ENCODE data around the gene C1S. TPM values are rescaled to one million over a fixed set of nuclear protein-coding genes. Genes with fewer than 3 reads are reported as not detected.

The C1S gene
- total RNA-seq, 1 donor from 2014 or later = 87.7 TPM

DNA sequence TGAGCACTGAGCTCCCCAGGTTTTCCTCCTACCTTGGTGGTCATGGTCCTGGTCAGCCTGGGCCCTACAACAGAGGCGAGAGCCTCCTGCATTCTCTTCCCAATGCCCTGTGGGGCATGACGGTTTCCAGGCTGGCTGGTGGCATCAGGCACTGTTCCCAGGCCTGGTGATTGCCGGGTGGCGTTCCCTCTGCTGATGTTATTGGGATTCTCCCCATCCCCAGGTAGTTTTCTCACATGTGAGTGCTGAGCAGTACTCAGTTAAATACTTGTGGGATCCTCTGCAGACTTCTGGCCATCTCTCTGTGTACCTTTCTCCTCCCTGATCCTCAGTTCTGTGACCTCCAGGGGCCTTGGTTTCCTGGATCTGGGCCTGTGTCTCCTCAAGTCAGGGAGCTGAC lies 16.0 kb downstream of the C1S start:
- no peak for DNase-seq

DNA sequence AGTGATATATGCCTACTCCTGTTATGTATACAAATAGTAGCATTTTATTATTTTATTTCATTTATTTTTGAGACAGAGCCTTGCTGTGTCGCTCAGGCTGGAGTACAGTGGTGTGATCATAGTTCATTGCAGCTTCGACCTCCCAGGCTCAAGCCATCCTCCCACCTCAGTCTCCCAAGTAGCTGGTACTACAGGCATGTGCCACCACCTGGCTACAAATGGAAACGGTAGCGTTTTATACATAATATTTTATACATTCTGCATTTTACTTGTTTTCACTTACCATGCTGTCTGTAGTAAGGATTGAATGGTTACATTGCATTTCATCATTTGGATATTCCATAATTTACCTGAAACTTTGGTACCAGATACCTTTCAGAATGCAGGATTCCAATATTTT lies 17.6 kb downstream of the C1S start:
- no peak for DNase-seq

- no peak for DNase-seq
These were observed 19.3 kb downstream of the C1S start for GRCh38 chr12:7079826-7080125.

DNA sequence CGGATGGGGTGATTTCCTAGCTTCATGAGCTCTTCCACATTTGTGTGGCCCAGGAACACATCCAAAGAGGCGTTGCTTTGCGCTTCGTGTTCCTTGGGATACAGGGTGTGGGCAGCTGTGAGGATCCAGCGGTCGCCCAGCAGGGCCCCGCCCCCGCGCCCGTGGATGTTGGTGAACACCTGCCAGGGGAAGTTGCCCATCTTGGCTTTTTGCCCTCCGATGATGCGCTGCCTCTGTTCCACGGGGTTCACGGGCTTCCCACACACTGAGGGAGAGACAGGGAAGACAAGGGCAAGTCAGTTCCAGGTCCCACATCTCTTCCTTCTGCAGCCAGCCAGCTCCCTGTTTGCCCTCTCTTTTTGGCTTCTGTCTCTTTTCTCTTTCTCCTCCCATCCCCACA lies 20.5 kb downstream of the C1S start:
- DNase-seq = no peak

DNA sequence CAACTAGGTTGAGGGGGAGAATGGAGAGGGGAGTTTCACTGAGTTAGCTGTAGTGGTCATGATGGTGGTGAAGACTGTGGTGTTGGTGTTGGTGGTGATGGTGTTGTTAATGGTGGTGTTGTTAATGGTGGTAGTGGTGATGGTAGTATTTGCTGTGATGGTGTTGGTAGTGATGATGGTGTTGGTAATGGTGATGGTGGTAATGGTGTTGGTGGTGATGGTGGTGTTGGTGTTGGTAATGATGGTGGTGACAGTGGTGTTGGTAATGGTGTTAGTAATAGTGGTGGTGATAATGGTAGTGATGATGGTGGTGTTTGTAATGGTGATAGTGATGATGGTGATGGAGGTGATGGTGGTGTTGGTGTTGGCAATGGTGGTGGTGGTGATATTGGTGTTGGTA lies 22.6 kb downstream of the C1S start:
- DNase-seq = no peak

DNA sequence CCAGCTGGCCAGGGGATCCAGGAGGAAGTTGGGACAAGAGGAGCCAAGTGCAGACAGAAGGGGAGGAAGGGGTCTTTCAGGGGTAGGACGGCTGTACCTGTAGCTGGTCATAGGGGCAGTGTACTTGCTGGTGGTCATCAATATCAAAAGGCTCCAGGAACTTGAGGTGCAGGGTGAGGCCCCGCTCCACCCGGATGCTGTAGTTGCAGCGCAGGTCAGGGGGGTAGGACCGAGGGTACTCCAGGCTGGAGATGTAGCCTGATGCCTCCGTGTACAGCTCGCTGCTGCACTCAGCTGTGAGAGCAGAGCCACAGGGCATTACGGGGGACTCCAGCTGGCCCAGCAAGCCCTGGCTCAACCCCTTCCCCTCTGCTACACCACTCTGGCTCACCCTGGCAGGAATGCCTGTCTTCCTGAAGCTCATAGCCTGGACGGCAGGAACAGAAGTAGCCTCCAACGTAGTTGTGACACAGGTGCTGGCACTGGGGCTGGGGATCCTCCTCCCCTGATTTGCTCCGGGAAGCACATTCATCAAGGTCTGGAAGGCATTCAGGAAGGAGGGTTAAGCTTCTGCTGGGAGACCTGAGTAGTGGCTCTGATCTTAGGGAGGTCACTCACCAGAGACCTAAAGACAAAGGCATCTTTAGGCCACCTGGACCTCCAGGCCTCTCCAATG lies 28.8 kb downstream of the C1S start:
- no peak for DNase-seq

GRCh38 chr12:7090222-7090998 lies 29.9 kb downstream of the C1S start:
- no peak for DNase-seq

- no peak for DNase-seq
These were observed 30.7 kb downstream of the C1S start for GRCh38 chr12:7091171-7091570.

DNA sequence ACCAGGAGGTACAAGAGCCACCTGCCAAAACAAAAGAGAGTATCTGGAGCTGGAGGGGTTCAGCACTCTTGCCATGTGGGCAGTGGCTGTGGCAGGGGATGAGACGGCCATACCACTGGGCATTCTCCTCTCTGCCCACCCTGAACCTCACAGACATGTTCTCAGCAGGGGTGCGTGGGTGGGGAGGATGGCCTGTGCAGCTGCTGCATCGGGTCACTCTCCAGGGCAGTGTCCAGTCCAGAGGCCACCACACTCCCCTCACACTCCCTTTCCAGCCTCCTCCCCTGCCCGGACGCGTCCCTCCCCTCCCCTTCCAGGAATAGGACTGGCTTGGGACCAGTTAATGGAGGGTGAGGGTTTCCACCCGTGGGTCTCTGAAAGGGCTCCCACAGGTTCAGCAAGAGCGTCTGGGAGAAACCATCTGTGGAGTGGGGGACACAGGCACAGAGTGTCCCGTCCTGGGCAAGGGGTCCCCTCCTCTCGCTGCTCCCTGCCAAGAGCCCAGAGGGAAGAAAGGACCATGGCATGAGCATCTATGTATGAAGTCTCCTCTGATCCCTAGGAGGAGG lies 31.2 kb downstream of the C1S start:
- DNase-seq = no peak

DNA sequence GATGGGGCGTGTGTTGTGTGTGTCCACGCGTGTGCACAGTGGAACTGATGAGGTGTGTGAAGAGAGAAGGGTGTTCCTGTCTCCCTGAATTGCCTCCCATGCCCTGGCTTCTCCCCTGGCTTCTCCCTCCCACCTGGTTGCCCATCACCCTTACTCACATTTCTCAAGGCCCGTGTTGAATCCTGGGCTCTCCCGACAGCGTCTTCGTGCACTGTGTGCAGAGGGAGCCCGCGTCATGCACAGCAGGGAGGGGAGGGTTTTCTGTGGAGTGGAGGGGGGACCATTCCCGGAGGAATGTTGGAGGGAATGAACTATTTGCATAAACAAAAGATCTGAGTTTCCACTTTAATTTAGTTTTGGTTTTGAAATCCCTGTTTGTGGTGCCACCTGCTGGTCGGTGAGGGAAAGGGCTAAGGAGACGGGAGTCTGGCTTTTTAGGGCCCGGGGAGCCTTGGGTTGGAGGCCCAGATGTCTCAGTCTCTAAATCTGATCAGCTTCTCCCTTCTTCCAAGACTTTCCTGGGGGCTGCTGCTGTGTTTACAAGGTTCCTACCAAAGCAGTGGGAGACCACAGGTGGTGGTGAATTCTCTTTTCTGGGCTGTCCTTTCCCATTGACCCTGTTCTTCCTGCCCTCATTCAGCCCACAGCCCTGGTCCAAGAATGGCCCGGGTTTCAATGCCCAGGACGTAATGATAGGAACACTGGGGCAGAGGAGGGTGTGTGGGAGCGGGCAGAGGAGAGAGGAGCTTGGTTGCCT lies 31.9 kb downstream of the C1S start, which contains the start of gene C1R:
Gene C1R, minus strand, starts transcription at position 217 of the 757 bp plus-strand sequence. Its CDS starts 57 bp downstream, at position 160.
- DNase-seq = peak; percentile 90

- no peak for DNase-seq
These were observed 32.5 kb downstream of the C1S start for GRCh38 chr12:7092986-7093460.

DNA sequence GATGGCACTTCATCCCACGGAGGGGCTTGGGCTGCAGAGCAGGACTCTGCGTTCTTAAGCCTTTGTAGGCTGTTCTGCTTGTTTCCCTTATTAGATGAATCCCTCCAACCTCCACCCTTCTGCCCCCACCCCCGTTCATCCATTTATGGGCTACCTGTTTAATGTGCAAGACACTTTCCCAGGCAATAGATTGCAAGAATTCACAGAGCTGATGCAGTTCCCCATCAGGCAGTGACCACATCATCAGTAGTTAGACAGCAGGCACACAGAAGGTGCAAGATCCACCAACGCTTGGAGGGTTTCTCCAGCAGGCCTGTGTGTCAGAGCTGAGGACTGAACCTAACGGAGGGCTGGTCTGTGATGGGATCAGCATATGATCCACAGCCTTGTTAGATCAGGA lies 33.0 kb downstream of the C1S start:
- no peak for DNase-seq

DNA sequence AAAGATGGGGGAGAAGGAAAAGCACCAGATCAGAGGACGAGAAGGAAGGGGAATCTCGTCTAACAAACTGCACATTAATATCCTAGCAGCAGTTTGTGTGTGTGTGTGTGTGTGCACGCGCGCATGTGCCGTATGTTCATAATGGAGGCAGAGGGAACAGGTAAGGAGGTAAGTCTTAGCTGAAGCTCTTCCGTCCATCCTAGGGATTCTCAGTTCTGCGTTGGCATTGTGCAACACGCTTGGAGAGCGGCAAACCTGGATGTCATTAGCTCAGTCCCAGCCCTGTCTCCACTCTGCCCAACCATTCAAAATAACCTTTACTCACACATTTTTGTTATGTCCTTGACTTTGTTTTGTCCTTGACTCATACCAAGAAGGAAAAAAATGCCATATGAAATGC lies 33.4 kb downstream of the C1S start:
- DNase-seq = no peak

DNA sequence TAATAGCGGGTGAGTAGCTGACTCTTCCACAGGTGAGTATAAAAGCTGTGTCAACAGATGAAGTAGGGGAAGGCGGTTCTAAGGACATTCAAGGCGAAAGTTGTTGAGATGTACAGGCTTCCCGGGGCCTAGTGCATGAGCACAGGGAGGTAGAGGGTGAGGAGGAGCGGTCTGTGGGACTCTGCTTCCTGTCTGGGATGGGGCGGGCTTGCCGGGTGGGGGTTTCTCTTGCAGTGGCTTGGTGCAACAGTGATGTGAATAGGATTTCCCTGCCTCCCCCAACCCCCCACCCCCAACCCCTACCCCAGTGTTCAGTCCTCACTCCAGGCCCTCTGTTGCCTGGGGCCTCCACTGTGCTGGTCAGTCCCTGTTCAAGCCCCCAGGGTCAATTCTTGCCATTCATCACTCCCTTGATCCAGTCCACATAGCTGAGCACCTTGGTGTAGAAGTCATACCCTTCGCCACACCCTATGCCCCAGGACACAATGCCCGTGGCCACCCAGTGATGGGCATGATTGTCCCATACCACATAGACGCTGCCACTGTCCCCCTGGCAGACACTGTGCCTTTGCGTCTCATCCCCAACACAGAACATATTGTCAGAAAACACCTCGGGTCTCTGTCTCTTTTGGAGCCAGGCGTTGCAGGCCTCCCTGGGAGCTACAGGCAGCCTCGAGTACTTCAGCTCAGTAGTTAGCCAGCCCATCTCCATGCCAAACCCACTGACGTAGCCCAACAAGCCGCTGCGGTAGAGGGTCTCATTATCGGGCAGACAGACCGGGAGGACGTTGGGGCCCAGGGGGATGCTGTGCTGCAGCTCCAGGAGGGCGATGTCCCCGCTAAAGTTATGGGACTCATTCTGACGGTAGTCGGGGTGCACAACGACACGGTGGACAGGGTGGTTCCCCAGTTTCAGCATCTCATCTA lies 35.8 kb downstream of the C1S start:
- no peak for DNase-seq

- DNase-seq = peak; percentile 37
These were observed 36.5 kb downstream of the C1S start for GRCh38 chr12:7096979-7097378.

GRCh38 chr12:7099290-7099996 lies 38.9 kb downstream of the C1S start:
- no peak for DNase-seq

DNA sequence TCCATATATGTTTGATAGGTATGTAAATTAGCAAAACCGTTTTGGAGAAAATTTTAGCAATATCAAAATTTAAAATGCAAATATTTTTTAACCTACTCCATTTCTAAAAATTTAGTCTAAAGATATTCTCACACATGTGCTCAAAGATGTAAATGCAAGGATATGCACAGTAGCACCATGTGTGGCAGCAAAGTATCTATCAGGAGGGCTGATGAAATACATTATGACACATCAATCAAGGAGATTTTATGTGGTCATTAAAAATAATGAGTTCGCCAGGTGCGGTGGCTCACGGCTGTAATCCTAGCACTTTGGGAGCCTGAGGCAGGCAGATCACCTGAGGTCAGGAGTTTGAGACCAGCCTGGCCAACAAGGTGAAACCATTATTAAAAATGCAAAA lies 39.7 kb downstream of the C1S start:
- DNase-seq = no peak

- no peak for DNase-seq
These were observed 40.7 kb downstream of the C1S start for GRCh38 chr12:7101047-7101693.

- DNase-seq = no peak
These were observed 41.2 kb downstream of the C1S start for GRCh38 chr12:7101694-7102131.

DNA sequence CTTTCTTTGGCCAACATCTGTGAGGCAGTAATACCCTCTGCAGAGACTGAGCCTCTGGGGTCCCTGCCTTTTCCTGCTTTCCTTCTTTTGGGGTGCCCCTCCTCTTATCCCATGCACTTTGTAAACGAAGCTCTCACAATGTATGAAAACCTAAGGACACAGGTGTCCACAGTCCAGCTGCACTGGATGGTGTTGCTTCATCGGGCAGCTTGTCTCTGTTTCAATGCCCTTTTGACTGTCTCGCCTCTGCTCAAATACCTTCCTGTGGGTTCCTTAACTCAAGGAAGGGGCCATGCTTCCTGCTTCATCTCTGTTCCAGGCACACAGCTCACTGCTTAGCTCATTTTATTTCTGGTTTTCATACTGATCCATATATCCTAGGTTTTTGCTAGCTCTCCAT lies 42.1 kb downstream of the C1S start:
- no peak for DNase-seq

Measured in tongue (tissue), 2 donors.